ENCODE measurements around the gene TEX55. TPM values are rescaled to one million over a fixed set of nuclear protein-coding genes. Genes with fewer than 3 reads are reported as not detected.
"Not testable (repeated sequence)": the region's sequence is repeated elsewhere in the genome, so short reads cannot be mapped to it uniquely, and the experiment has no call there.

The TEX55 gene
- total RNA-seq, 1 donor from 2014 or later, result not detected

DNA sequence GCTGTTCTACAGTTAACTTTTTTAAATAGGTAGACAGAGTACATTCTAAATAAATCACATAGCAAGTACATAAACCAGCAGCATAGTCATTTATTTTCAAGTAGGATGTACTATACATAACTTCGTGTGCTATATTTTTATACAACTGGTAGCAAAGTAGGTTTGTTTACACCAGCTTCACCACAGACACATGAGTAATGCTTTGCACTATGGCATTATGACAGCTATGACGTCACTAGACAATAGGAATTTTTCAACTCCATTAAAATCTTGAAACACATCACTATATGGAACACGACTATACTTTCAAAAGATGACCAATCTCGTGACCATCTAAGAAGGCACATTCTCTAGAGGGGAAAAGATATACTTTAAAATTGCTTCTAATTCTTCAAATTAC, 3.5 kb downstream of the TEX55 start:
- intact Hi-C loops (cut with DNase I), result loop anchor here (5.0 kb wide), 1 partner anchor 93 kb away; the partner anchor contains the start of gene B4GALT4
- no peak for DNase-seq (ENCODE audit: low spot score)

DNA sequence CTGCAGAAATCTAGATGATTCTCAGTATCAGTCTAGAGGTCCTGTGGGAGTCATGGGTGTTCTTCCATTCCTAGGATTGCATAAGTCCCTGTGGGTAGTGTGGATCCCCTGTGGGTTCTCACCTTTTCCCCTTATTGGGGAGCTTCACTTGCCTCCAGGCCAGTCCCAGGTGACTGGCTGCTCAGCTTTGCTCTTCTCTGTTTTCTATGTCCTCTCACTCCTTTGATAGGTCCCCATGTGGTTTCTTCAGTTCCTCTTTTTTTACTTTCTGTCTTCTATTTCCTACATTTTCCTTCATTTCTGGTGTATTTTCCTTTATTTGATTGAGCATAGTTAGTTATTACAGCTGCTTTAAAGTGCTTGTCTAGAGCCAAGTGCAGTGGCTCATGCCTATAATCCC, 10.9 kb downstream of the TEX55 start:
- DNase-seq (ENCODE audit: low spot score), result no peak
- intact Hi-C loops (cut with DNase I), result no loop called here

DNA sequence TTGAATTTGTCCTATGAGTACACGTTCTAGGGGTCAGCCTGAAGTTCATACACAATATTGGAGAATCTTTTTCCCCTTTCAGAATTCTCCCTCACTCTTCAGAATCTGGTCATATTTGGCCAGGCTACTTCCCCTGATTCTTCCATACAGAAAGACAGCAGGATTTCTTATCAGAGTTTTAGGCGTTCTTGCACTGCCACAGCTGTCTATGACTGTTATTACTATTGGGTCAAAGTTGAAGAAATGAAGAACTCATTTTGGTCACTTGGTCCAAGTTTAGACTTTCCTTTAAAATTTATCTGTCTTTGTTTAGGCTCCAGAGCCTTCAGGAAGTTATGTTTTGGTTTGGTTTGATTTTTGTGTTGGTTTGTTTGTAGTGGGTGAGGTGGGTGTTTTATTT, 12.0 kb downstream of the TEX55 start:
- DNase-seq (ENCODE audit: low spot score), result no peak
- intact Hi-C loops (cut with DNase I), result no loop called here

DNA sequence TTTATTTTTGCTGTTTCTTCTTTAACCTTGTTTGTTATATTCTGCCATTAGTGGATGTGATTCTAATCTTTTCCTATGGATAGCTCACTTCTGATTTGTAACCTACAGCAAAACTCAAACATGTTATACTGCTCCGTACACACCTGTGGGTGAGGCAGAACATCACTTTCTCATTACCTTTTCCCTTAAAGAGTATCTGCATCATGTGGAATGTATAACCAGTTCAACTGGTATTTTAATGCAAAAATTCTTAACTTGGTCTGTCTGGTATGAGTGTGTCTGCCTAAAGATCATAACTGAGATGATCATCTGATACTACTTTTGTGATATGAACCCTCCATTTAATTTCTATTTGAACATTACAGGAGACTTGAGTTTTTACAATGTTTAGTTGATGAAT, 14.4 kb downstream of the TEX55 start:
- intact Hi-C loops (cut with DNase I), result no loop called here
- no peak for DNase-seq (ENCODE audit: low spot score)

DNA sequence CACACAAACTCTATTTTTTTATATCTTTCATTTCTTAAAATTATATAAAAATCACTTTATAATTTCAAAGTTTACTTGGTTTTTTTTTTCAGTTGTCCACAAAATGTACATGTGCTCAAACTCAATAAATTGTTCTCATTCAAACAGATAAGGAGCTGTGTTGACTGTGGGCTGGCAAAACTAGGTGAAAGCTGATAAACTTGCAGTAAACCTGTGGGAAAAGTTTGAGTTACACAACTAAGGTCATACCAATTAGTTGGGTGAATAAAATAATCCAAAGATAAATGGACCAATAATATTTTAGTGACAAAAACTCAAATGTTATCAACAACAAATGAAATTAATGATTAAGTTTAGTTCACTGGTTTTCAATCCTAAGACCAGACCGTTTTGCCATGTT, 14.8 kb downstream of the TEX55 start:
- intact Hi-C loops (cut with DNase I), result no loop called here
- DNase-seq (ENCODE audit: low spot score), result no peak

DNA sequence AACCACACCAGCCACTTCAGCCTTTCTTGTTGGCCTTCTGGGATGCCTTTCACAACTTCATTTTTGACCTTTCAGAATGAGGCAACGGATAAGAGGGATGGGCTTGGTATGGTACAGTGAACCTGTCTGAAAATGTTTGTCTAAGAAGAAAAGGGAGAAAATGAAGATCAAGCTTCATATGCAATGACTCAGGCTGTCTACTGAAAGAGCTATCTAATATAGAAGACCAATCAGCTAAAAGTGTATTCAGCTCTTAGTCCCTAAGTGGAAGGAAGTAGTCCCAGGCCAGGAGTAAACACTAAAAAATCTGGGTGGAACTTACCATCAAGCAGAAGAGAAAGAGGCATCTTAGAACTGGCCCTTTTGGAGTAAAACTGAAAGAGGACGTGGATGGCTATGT, 15.3 kb downstream of the TEX55 start:
- intact Hi-C loops (cut with DNase I), result no loop called here
- no peak for DNase-seq (ENCODE audit: low spot score)

DNA sequence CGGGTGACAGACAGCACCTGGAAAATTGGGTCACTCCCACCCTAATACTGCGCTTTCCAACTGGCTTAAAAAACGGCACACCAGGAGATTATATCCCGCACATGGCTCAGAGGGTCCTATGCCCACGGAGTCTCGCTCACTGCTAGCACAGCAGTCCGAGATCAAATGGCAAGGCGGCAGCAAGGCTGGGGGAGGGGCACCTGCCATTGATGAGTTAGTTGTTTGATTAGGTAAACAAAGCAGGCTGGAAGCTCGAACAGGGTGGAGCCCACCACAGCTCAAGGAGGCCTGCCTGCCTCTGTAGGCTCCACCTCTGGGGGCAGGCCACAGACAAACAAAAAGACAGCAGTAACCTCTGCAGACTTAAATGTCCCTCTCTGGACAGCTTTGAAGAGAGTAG, 18.8 kb downstream of the TEX55 start:
- DNase-seq (ENCODE audit: low spot score); intact Hi-C loops (cut with DNase I): not testable (repeated sequence)

DNA sequence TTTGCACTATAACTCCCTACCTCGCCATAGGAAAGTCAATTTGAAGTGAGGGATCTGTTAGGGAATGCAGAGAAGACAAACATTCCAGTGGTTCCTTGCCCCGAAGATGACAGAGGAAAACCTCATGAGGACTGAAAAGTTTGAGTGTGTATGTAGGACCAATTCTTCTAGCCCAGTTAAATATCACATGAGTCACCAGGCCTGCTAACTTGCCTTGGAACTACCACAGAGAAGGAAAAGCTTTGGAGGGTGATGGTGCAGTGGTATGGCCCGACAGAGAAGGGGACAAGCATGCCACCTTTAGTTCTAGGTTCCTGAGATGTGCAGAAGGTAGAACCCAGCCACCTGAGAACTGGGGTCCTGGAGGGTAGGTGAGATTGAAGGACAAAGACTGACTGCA, 24.9 kb downstream of the TEX55 start:
- intact Hi-C loops (cut with DNase I), result no loop called here
- DNase-seq (ENCODE audit: low spot score), result no peak

DNA sequence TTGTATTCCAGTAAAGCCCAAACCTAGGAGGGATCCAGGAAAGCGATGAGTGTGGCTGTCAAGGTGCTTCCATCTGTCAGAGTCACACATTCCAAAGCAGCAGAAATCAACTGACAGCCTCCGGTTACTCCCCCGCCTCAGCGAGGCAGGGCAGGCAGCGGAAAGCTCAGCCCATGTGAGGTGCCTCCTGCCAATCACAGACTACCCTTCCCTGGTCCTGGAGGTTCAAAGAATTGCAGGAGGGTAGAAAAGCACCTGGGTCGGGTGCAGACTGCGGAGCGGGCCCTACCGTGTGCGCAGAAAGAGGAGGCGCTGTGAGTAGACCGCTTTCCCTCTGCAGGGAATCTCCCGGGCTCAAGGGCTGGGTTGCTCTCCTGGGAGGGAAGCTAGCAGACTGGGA, 27.4 kb downstream of the TEX55 start, which contains the start of gene UPK1B:
UPK1B (plus strand) TSS at position 274 of the 400 bp plus-strand sequence. CDS start 13,144 bp downstream, outside the sequence.
- DNase-seq (ENCODE audit: low spot score), result no peak
- intact Hi-C loops (cut with DNase I), result no loop called here

DNA sequence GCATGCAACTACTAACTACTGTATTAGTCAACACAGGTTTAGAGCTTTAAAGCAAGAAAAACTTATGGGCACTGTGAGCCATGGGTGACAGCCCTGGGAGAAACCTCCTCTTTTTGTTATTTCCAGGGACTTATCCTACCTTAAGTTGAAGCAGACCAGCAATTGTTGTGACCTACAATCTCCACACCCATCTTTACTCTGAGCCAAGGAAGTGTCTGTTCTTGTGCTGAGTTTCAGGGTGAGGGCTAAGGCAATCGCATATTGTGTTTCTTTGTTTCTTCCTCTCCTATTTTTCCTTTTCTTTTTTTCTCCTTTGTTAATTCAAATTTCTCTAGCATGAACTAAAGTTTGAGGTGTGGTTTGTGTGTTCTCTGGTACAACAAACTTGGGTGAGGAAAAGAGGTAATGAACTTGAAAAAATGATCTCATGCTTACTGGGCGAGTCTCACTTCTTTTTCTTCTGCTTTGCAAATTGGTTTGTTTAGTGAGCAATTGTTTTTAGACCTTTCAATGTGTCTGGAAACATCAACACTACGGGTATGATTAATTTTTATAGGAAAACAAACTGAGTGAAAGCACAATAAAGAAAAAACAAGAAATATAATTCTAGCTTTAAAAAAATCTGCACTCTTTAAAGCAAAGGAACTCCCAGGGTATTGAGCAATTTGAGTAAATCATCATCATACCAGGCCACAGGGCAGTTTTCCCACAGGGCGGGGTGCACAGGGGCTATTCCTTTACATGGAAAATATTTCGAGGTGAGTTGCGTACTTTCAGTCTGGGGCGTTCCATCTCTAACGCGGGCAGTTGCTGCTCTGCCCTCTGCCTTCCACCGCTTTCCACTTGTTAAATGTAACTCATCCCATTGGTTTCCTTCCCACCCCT, 30.1 kb downstream of the TEX55 start:
- DNase-seq (ENCODE audit: low spot score), result no peak
- intact Hi-C loops (cut with DNase I), result no loop called here

DNA sequence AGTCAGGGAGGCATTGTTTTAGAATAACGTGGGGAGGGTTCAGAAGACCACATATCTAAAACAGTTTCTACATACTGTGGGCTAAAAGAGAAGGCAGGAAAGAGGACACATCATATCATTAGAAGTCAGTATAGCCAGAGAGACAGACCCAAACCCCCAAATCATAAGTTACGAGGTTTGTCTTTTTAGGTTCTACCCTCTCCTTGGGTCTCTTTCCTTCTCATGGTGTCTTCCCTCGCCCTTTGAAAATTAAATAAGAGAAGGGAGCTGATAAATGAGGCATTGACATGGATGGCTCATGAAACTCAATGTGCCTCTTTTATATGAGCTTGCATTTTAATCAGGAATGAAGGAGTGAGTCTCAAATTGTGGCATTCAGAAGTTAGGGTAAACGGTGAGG, 30.8 kb downstream of the TEX55 start:
- intact Hi-C loops (cut with DNase I), result no loop called here
- DNase-seq (ENCODE audit: low spot score), result no peak

DNA sequence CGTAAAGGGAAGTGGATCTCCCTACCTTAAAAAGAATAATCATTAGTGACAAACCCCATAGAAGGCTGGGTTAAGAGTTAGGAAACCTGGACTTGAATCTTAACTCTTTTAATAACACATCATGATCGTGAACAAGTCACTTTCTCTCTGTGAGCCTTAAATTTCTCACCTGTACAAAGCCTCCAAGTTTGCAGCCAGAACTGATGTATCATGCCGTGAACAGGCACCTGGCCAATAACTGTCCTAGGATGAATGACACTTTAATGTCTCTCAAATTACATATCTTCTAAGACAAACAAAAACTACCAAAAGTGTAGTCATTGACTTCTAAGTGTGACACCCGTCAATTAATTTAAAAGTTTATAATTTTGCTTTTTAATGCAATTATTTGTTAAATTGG, 31.4 kb downstream of the TEX55 start:
- intact Hi-C loops (cut with DNase I), result no loop called here
- no peak for DNase-seq (ENCODE audit: low spot score)

DNA sequence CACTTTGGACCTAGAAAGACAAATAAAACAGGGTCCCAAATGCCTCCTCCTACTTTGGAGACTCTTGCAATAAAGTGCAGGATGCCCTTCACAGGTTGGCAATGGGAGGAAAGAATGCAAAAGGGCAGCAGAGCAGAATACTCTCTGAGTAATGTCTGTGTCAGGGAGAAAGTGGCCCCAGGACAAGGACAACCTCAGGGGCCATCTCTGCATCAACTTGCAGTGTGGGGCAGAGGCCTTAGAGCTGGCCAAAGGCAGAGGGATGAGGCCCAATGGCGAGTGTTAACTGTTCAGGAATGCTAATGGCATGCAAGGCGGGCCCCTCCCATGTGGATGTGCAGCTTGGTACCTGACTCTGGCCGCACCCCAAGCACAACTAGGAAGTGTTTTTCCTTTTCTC, 35.8 kb downstream of the TEX55 start:
- no peak for DNase-seq (ENCODE audit: low spot score)
- intact Hi-C loops (cut with DNase I), result no loop called here

DNA sequence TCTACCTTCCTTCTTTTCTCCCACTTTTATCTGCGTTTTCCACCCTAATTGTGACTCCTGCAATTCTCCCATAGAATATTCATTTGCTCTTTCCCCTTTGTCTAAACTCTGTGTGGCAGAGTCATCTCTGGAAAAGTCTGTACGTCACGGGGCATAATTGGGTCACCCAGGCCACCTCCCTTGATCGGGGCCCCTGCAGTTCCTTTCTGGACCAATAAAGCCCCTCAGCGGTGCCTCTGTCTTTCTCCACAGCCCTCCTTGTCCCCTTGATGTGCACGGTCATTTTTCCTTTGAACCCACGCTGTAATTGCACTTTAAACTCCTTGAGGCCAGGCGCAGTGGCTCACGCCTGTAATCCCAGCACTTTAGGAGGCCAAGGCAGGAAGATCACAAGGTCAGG, 38.1 kb downstream of the TEX55 start:
- intact Hi-C loops (cut with DNase I), result no loop called here
- no peak for DNase-seq (ENCODE audit: low spot score)

DNA sequence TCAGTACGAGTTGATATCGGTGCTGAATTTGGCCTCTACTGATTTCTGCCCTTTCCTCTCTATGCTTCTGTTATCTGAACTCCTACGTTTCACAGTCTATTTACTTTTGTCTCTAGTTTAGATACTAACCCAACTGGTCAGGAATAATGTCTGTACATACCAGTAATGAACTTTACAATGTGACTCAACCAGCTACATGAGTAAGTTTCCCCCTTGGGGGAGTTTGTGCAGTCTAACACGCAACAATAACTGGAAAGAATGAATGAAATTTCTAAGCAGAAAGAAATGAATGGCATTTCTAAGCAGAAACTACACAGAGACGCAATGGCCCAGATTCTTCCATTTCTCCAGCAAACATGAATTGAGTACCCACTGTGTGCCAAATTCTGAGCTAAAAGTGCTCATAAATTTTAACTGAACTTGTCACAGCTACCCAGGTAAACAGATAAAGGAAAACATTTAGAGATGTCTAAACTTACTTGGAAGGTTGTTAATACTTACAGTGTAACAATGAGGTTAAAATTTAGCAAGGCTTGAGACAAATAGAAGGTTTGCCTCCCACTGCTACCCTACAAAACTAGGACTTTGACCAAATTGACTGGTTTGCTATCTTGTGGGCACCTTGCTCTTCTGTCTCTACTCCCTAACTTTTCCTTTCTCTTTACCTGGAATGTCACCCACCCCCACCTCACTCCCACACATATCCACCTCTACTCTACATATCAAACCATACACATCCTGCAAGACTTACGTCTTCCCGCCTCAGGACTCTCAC, 39.0 kb downstream of the TEX55 start:
- intact Hi-C loops (cut with DNase I), result no loop called here
- no peak for DNase-seq (ENCODE audit: low spot score)

DNA sequence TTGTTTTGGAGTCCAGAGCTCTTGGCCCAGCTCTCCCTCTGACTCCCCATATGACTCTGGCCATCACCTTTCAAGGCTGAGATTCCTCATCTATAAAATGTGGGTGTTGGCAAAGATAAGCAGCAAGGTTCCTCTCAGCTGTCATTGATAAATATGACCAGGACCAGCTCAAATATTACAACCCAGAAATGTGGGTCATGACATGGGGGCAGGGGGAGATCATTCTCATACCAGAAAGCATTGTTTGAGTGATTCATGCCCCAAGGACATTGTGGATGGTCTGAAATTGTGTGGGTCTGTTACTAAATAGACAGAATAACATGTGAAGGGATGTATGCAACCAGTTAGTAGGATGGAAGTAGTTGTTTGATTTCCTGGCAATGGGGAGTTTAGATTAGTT, 41.3 kb downstream of the TEX55 start:
- no peak for DNase-seq (ENCODE audit: low spot score)
- intact Hi-C loops (cut with DNase I), result no loop called here

DNA sequence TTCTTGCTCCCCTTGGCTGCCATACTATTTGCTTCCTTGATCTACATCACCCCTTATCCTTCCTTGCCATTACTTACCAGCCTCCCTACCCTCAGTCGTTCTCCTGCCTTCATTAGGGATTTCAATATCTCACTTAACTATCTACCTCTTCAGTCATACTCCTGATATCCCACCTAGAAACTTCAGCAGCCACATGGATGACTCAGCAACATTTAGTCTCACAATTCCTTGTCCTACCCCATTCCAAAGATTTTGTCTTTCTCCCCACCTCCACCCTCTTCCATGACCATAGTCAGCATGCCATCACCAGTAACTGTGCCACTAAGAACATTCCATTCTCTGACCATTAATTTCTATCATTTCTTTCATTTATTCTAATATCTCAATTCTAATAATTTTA, 45.8 kb downstream of the TEX55 start:
- DNase-seq (ENCODE audit: low spot score), result no peak
- intact Hi-C loops (cut with DNase I), result no loop called here

DNA sequence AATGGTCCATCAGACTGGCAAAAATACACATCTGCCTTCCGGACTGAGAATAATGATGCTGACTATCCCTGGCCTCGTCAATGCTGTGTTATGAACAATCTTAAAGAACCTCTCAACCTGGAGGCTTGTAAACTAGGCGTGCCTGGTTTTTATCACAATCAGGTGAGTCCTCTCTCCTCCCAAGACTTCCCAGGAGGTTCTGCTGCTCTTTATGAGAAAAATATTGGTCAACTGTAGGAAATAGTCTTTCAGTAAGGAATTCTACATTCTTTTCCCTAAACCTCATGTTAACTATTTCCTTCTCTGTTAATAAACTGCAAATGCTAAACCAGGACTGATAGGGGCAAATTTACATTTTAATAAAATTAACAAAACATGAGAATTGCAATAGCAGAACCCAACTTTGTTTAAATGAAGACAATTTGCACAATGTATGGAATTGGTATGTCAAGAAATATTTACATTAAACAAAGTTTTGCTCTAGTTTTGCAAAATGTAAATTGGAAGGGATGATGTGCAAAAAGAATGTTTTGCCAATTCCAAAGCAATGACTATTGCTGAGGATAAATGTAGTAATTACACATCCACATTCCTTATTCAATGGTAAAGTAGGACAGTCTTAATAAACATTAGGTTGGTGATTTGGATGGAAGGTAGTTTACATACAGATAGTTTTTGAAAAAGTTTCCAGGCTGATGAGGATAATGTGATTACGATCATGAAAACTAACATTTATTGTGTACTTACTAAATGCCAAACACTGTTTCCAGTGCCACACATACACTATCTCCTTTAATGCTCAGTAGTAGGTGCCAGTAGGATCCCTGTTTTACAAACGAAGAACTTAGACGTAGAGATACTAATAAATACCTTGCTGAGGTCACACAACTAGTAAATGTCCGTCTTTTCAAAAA, 48.5 kb downstream of the TEX55 start:
- no peak for DNase-seq (ENCODE audit: low spot score)

DNA sequence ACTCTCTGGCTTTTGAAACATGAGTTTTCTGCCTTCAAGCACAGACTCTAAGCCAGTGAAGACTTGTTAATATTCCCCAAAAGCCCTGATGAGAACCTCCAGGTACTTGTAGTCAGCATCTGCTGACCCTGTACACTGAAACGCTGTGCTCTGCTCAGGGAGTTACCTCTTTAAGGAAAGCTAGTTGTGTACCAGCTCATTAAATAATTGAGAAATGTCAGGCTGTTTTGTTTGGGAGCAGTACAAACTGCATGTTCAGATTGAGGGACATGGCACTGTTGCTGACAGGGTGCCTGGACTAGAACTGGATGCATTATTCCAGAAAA, 49.1 kb downstream of the TEX55 start:
- intact Hi-C loops (cut with DNase I), result no loop called here

More for the DNA sequence above, 48.5 kb downstream of the TEX55 start:
- intact Hi-C loops (cut with DNase I), result no loop called here

DNA sequence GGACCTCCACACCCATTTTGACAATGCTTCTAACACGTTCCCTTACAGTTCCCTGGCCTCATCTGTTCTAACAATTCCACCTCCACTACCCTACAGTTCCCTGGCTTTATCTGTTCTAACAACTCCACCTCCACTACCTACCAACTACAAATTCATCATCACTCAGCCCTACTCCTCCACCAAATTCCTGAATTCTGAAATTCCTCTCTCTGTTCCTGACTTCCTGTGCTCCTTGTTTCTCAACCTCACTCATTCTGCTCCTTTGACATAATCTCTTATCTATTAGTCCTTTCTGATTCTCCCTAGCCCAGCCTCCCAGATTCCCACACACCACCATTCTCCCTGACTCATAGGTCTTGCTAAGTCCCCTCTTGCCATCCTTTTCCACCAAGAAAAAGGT, 49.9 kb downstream of the TEX55 start:
- intact Hi-C loops (cut with DNase I), result no loop called here
- DNase-seq (ENCODE audit: low spot score), result no peak

More for the DNA sequence above, 49.1 kb downstream of the TEX55 start:
- no peak for DNase-seq (ENCODE audit: low spot score)
